A549 (cell line): ENCODE measurements around the gene TRAPPC4. TPM values are rescaled to one million over a fixed set of nuclear protein-coding genes. Genes with fewer than 3 reads are reported as not detected.

Experiments
- ATOH8 ChIP-seq: fragments of 250-450 bp; sonication (Bioruptor Pico); IDR thresholded peaks from 2 replicates; pipeline ENCODE4 v1.5.0; 2020; ENCODE audit warnings: low read depth, mild to moderate bottlenecking, moderate library complexity
- BHLHE40 ChIP-seq: IDR thresholded peaks from 2 replicates; pipeline ENCODE4 v1.6.1; 2012; ENCODE audit warnings: low read depth, low read length, inconsistent platforms
- CBX2 ChIP-seq: fragments of 200-600 bp; sonication (generic); IDR thresholded peaks from 2 replicates; pipeline ENCODE4 v1.6.1; 2016; ENCODE audit warnings: low read depth, mild to moderate bottlenecking, borderline replicate concordance
- CEBPB ChIP-seq, 2 experiments: fragments of >200 bp in 1 of 2; sonication (Bioruptor Twin) in 1 of 2; formaldehyde crosslinking in 1 of 2; IDR thresholded peaks; 2 replicates each; pipeline ENCODE4 v1.6.1; 2012 to 2016
- EHF ChIP-seq: fragments of 250-450 bp; sonication (Bioruptor Pico); IDR thresholded peaks from 2 replicates; pipeline ENCODE4 v1.5.0; 2020; ENCODE audit warnings: mild to moderate bottlenecking
- ELK1 ChIP-seq: fragments of 150-350 bp; IDR thresholded peaks from 2 replicates; pipeline ENCODE4 v1.6.1; 2014; ENCODE audit warnings: low read depth, mild to moderate bottlenecking, low read length
- ESRRA ChIP-seq: fragments of 150-350 bp; IDR thresholded peaks from 2 replicates; pipeline ENCODE4 v1.6.1; 2014; ENCODE audit warnings: mild to moderate bottlenecking, low read length, borderline replicate concordance
- FOXS1 ChIP-seq: fragments of 250-450 bp; sonication (Bioruptor Pico); IDR thresholded peaks from 2 replicates; pipeline ENCODE4 v1.5.0; 2020; ENCODE audit warnings: mild to moderate bottlenecking, moderate library complexity
- GATA3 ChIP-seq: IDR thresholded peaks from 2 replicates; pipeline ENCODE4 v1.6.1; 2012; ENCODE audit warnings: borderline replicate concordance
- HES2 ChIP-seq: fragments of >200 bp; sonication (Bioruptor Twin); formaldehyde crosslinking; IDR thresholded peaks from 2 replicates; pipeline ENCODE4 v1.6.1; 2016
- HEYL ChIP-seq: fragments of 250-450 bp; sonication (Bioruptor Pico); IDR thresholded peaks from 2 replicates; pipeline ENCODE4 v1.8.0; 2021; ENCODE audit warnings: mild to moderate bottlenecking, moderate library complexity
- JUN ChIP-seq, 2 experiments: fragments of >200 bp; sonication (Bioruptor Twin); formaldehyde crosslinking; IDR thresholded peaks; 2 replicates in 1 of 2; 3 replicates in 1 of 2; pipeline ENCODE4 v1.6.1; 2016 to 2017
- JUNB ChIP-seq: fragments of >200 bp; sonication (Bioruptor Twin); formaldehyde crosslinking; IDR thresholded peaks from 2 replicates; pipeline ENCODE4 v1.6.1; 2016
- MAX ChIP-seq: IDR thresholded peaks from 2 replicates; pipeline ENCODE4 v1.6.1; 2012
- MYC ChIP-seq: IDR thresholded peaks from 2 replicates; pipeline ENCODE4 v1.6.1; 2012; ENCODE audit warnings: mild to moderate bottlenecking, inconsistent platforms, low read length, improper control_type of control experiment, borderline replicate concordance
- PBX3 ChIP-seq: IDR thresholded peaks from 2 replicates; pipeline ENCODE4 v1.6.1; 2012
- POLR2A ChIP-seq: IDR thresholded peaks from 2 replicates; pipeline ENCODE4 v1.6.1; 2012; ENCODE audit warnings: mild to moderate bottlenecking, low read length
- POLR2AphosphoS2 ChIP-seq: conservative IDR thresholded peaks from 2 replicates; pipeline ENCODE4 v1.6.1; 2012; ENCODE audit warnings: low read length, improper control_type of control experiment, inconsistent platforms
- RAD21 ChIP-seq, 2 experiments: fragments of >200 bp in 1 of 2; sonication (Bioruptor Twin) in 1 of 2; formaldehyde crosslinking in 1 of 2; IDR thresholded peaks in 1 of 2; conservative IDR thresholded peaks in 1 of 2; 2 replicates in 1 of 2; 3 replicates in 1 of 2; pipeline ENCODE4 v1.6.1; 2012 to 2018; ENCODE audit warnings: inconsistent platforms in 1 of 2
- RFX5 ChIP-seq: fragments of 450-650 bp; IDR thresholded peaks from 2 replicates; pipeline ENCODE4 v1.7.1; 2014; ENCODE audit warnings: antibody characterized with exemption, mild to moderate bottlenecking, moderate library complexity
- RNF2 ChIP-seq: fragments of 200-600 bp; sonication (generic); IDR thresholded peaks from 2 replicates; pipeline ENCODE4 v1.6.1; 2016; ENCODE audit warnings: low read depth, mild to moderate bottlenecking, antibody characterized with exemption, moderate library complexity, borderline replicate concordance
- SMC3 ChIP-seq: fragments of >200 bp; sonication (Bioruptor Twin); formaldehyde crosslinking; IDR thresholded peaks from 3 replicates; pipeline ENCODE4 v1.6.1; 2018; ENCODE audit warnings: inconsistent platforms
- SREBF2 ChIP-seq: fragments of 450-650 bp; IDR thresholded peaks from 2 replicates; pipeline ENCODE4 v1.6.1; 2014; ENCODE audit warnings: mild to moderate bottlenecking, moderate library complexity
- TP53 ChIP-seq: fragments of 250-450 bp; sonication (Bioruptor Pico); IDR thresholded peaks from 2 replicates; pipeline ENCODE4 v1.5.0; 2021; ENCODE audit warnings: mild to moderate bottlenecking, moderate library complexity
- ZC3H11A ChIP-seq: fragments of 450-650 bp; IDR thresholded peaks from 2 replicates; pipeline ENCODE4 v1.6.1; 2014; ENCODE audit warnings: antibody characterized with exemption, mild to moderate bottlenecking
- ZFP36 ChIP-seq: fragments of 450-650 bp; IDR thresholded peaks from 2 replicates; pipeline ENCODE4 v1.6.1; 2014; ENCODE audit warnings: borderline replicate concordance; ENCODE audit not compliant: partially characterized antibody
- ZSCAN20 ChIP-seq: fragments of 250-450 bp; sonication (Bioruptor Pico); IDR thresholded peaks from 2 replicates; pipeline ENCODE4 v1.8.0; 2022; ENCODE audit warnings: mild to moderate bottlenecking, moderate library complexity
- polyA plus RNA-seq, 4 experiments: library from polyadenylated mRNA; depleted of rRNA in 3 of 4; stranded (reverse); fragments of >200 nt; fragmentation: RNase III in 1 of 4; extraction: RNeasy Plus Mini Kit Qiagen cat#74134 plus additional on column Dnase treatment in 1 of 4; gene quantifications; 2 replicates in 3 of 4; 3 replicates in 1 of 4; pipeline ENCODE4 v1.2.3, GENCODE V29; 2011 to 2017
- small RNA-seq, 6 experiments: library from RNA; depleted of rRNA; stranded (forward); fragments of <200 nt; gene quantifications; one replicate each; pipeline ENCODE3, GENCODE V24; 2012

Gene TRAPPC4
- polyA plus RNA-seq, 2 of the 4 experiments (the other 2 are of a cell fraction), result 71.6 to 77.7 TPM

- TF ChIP-seq MAX (peak; percentile 78; the same call in 1 of the 2 replicates), SREBF2 (no peak), ELK1 (no peak), ZSCAN20 (CRISPR knock-in tag) (no peak), CEBPB (IDR thresholded peaks at IDR 0.05) (no peak), RNF2 (no peak), JUNB (no peak), BHLHE40 (no peak), ZFP36 (no peak), GATA3 (no peak), CBX2 (no peak), HES2 (no peak), PBX3 (peak; percentile 52; the same call in 1 of the 2 replicates), TP53 (CRISPR knock-in tag) (no peak), SMC3 (no peak), EHF (CRISPR knock-in tag) (no peak), RAD21 (conservative IDR thresholded peaks at IDR 0.05 in 1 of 2, IDR thresholded peaks at IDR 0.05 in 1 of 2) (no peak), ZC3H11A (no peak), ESRRA (no peak), ATOH8 (CRISPR knock-in tag) (no peak), MYC (no peak), JUN (IDR thresholded peaks at IDR 0.05) (peak in 1 of 2 experiments; percentile 66; a peak in 1 of 5 replicates), POLR2AphosphoS2 (no peak), FOXS1 (CRISPR knock-in tag) (no peak), POLR2A (peak; percentile 55), RFX5 (no peak), HEYL (no peak)
Observed at GRCh38 chr11:119067371-119068222, 49.0 kb downstream of the TRAPPC4 start, which contains the start of gene VPS11 (continued).

Small RNAs within 50 kb of the gene (small RNA-seq; reads per million reads assigned to genes)
- gene AP003392.2 (0 reads per million in 6 experiments), gene RF00017 (0 reads per million in 6 experiments), gene RF00019 (0 reads per million in 6 experiments)

Other genes starting within 250 kb of the TRAPPC4 start
- 41.4 and 43.8 TPM in 2 replicates for gene DDX6, start 227.6 kb upstream of the TRAPPC4 start, polyA plus RNA-seq (2011; rRNA removed)
- 35.1 to 37.7 TPM (median 36.3 TPM) in 3 replicates for gene DDX6, start 227.6 kb upstream of the TRAPPC4 start, polyA plus RNA-seq (2017; fragmentation: RNase III; extraction: RNeasy Plus Mini Kit Qiagen cat#74134 plus additional on column Dnase treatment)
- not detected in 2 replicates for gene CXCR5, start 134.9 kb upstream of the TRAPPC4 start, polyA plus RNA-seq (2011; rRNA removed)
- 0.04 to 0.05 TPM (median 0.04 TPM) in 3 replicates for gene CXCR5, start 134.9 kb upstream of the TRAPPC4 start, polyA plus RNA-seq (2017; fragmentation: RNase III; extraction: RNeasy Plus Mini Kit Qiagen cat#74134 plus additional on column Dnase treatment)
- gene BCL9L, start 92.8 kb upstream of the TRAPPC4 start, polyA plus RNA-seq (2011; rRNA removed), result 7.0 and 8.8 TPM in 2 replicates
- 51.8 to 53.2 TPM (median 52.0 TPM) in 3 replicates for gene BCL9L, start 92.8 kb upstream of the TRAPPC4 start, polyA plus RNA-seq (2017; fragmentation: RNase III; extraction: RNeasy Plus Mini Kit Qiagen cat#74134 plus additional on column Dnase treatment)
- gene UPK2, start 62.5 kb upstream of the TRAPPC4 start, polyA plus RNA-seq (2011; rRNA removed), result 0.20 and 0.37 TPM in 2 replicates
- gene UPK2, start 62.5 kb upstream of the TRAPPC4 start, polyA plus RNA-seq (2017; fragmentation: RNase III; extraction: RNeasy Plus Mini Kit Qiagen cat#74134 plus additional on column Dnase treatment), result 0.41 to 0.92 TPM (median 0.50 TPM) in 3 replicates
- gene FOXR1, start 47.0 kb upstream of the TRAPPC4 start, polyA plus RNA-seq (2011; rRNA removed), result not detected in 2 replicates
- not detected in 3 replicates for gene FOXR1, start 47.0 kb upstream of the TRAPPC4 start, polyA plus RNA-seq (2017; fragmentation: RNase III; extraction: RNeasy Plus Mini Kit Qiagen cat#74134 plus additional on column Dnase treatment)
- 14.8 and 20.2 TPM in 2 replicates for gene CENATAC, start 20.6 kb upstream of the TRAPPC4 start, polyA plus RNA-seq (2011; rRNA removed)
- 11.1 to 14.8 TPM (median 12.4 TPM) in 3 replicates for gene CENATAC, start 20.6 kb upstream of the TRAPPC4 start, polyA plus RNA-seq (2017; fragmentation: RNase III; extraction: RNeasy Plus Mini Kit Qiagen cat#74134 plus additional on column Dnase treatment)
- 644 and 844 TPM in 2 replicates for gene RPS25, start 423 bp upstream of the TRAPPC4 start, polyA plus RNA-seq (2011; rRNA removed)
- 1,476 to 1,567 TPM (median 1,517 TPM) in 3 replicates for gene RPS25, start 423 bp upstream of the TRAPPC4 start, polyA plus RNA-seq (2017; fragmentation: RNase III; extraction: RNeasy Plus Mini Kit Qiagen cat#74134 plus additional on column Dnase treatment)
- gene SLC37A4, start 12.1 kb downstream of the TRAPPC4 start, polyA plus RNA-seq (2011; rRNA removed), result 21.2 and 22.8 TPM in 2 replicates
- gene SLC37A4, start 12.1 kb downstream of the TRAPPC4 start, polyA plus RNA-seq (2017; fragmentation: RNase III; extraction: RNeasy Plus Mini Kit Qiagen cat#74134 plus additional on column Dnase treatment), result 12.7 to 15.5 TPM (median 14.0 TPM) in 3 replicates
- 83.1 and 116 TPM in 2 replicates for gene HYOU1, start 38.4 kb downstream of the TRAPPC4 start, polyA plus RNA-seq (2011; rRNA removed)
- gene HYOU1, start 38.4 kb downstream of the TRAPPC4 start, polyA plus RNA-seq (2017; fragmentation: RNase III; extraction: RNeasy Plus Mini Kit Qiagen cat#74134 plus additional on column Dnase treatment), result 38.0 to 44.8 TPM (median 42.1 TPM) in 3 replicates
- gene VPS11, start 49.1 kb downstream of the TRAPPC4 start, polyA plus RNA-seq (2011; rRNA removed), result 4.6 and 11.3 TPM in 2 replicates
- gene VPS11, start 49.1 kb downstream of the TRAPPC4 start, polyA plus RNA-seq (2017; fragmentation: RNase III; extraction: RNeasy Plus Mini Kit Qiagen cat#74134 plus additional on column Dnase treatment), result 10.8 to 12.1 TPM (median 12.0 TPM) in 3 replicates
- 62.2 and 77.6 TPM in 2 replicates for gene HMBS, start 66.1 kb downstream of the TRAPPC4 start, polyA plus RNA-seq (2011; rRNA removed)
- 48.8 to 51.7 TPM (median 49.1 TPM) in 3 replicates for gene HMBS, start 66.1 kb downstream of the TRAPPC4 start, polyA plus RNA-seq (2017; fragmentation: RNase III; extraction: RNeasy Plus Mini Kit Qiagen cat#74134 plus additional on column Dnase treatment)
- 81.4 and 86.9 TPM in 2 replicates for gene DPAGT1, start 83.1 kb downstream of the TRAPPC4 start, polyA plus RNA-seq (2011; rRNA removed)
- gene DPAGT1, start 83.1 kb downstream of the TRAPPC4 start, polyA plus RNA-seq (2017; fragmentation: RNase III; extraction: RNeasy Plus Mini Kit Qiagen cat#74134 plus additional on column Dnase treatment), result 42.1 to 47.6 TPM (median 43.7 TPM) in 3 replicates
- gene C2CD2L, start 88.6 kb downstream of the TRAPPC4 start, polyA plus RNA-seq (2011; rRNA removed), result 2.4 and 3.5 TPM in 2 replicates
- gene C2CD2L, start 88.6 kb downstream of the TRAPPC4 start, polyA plus RNA-seq (2017; fragmentation: RNase III; extraction: RNeasy Plus Mini Kit Qiagen cat#74134 plus additional on column Dnase treatment), result 4.1 to 4.8 TPM (median 4.2 TPM) in 3 replicates
- gene HINFP, start 102.8 kb downstream of the TRAPPC4 start, polyA plus RNA-seq (2011; rRNA removed), result 13.0 and 16.3 TPM in 2 replicates
- 10.0 to 11.7 TPM (median 10.3 TPM) in 3 replicates for gene HINFP, start 102.8 kb downstream of the TRAPPC4 start, polyA plus RNA-seq (2017; fragmentation: RNase III; extraction: RNeasy Plus Mini Kit Qiagen cat#74134 plus additional on column Dnase treatment)
- gene ABCG4, start 130.3 kb downstream of the TRAPPC4 start, polyA plus RNA-seq (2011; rRNA removed), result 0.10 and 0.25 TPM in 2 replicates
- 0.33 to 0.44 TPM (median 0.35 TPM) in 3 replicates for gene ABCG4, start 130.3 kb downstream of the TRAPPC4 start, polyA plus RNA-seq (2017; fragmentation: RNase III; extraction: RNeasy Plus Mini Kit Qiagen cat#74134 plus additional on column Dnase treatment)
- gene NLRX1, start 150.0 kb downstream of the TRAPPC4 start, polyA plus RNA-seq (2011; rRNA removed), result 8.4 and 10.4 TPM in 2 replicates
- 7.4 to 9.2 TPM (median 8.5 TPM) in 3 replicates for gene NLRX1, start 150.0 kb downstream of the TRAPPC4 start, polyA plus RNA-seq (2017; fragmentation: RNase III; extraction: RNeasy Plus Mini Kit Qiagen cat#74134 plus additional on column Dnase treatment)
- 0.80 and 1.5 TPM in 2 replicates for gene NHERF4, start 166.7 kb downstream of the TRAPPC4 start, polyA plus RNA-seq (2011; rRNA removed)
- gene NHERF4, start 166.7 kb downstream of the TRAPPC4 start, polyA plus RNA-seq (2017; fragmentation: RNase III; extraction: RNeasy Plus Mini Kit Qiagen cat#74134 plus additional on column Dnase treatment), result 0.42 to 0.78 TPM (median 0.62 TPM) in 3 replicates
- gene CBL, start 187.6 kb downstream of the TRAPPC4 start, polyA plus RNA-seq (2011; rRNA removed), result 14.1 and 14.9 TPM in 2 replicates
- gene CBL, start 187.6 kb downstream of the TRAPPC4 start, polyA plus RNA-seq (2017; fragmentation: RNase III; extraction: RNeasy Plus Mini Kit Qiagen cat#74134 plus additional on column Dnase treatment), result 5.9 to 6.3 TPM (median 6.0 TPM) in 3 replicates